ENCODE measurements around the gene F8A2.
"Not testable (repeated sequence)": the region's sequence is repeated elsewhere in the genome, so short reads cannot be mapped to it uniquely, and the experiment has no call there.

F8A2 gene

DNA sequence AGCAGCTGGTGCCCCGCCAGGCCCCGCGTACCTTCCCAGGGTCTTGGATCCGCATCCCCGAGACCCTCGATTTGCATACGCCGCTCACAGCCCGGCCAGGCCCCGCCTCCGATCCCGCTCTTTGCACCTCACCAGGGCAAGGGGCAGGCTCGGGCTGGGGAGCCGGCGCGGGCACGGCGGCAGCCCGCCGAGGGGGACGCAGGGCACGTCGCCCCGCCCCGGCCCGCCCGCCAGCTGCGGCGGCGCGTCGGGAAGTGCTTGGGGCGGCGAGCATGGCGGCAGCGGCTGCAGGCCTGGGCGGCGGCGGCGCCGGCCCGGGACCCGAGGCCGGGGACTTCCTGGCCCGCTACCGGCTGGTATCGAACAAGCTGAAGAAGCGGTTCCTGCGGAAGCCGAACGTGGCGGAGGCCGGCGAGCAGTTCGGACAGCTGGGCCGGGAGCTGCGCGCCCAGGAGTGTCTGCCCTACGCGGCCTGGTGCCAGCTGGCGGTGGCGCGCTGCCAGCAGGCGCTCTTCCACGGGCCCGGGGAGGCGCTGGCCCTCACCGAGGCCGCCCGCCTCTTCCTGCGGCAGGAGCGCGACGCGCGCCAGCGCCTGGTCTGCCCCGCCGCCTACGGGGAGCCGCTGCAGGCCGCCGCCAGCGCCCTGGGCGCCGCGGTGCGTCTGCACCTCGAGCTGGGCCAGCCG lies at the start of gene F8A2:
F8A2 (plus strand) TSS at position 253 of the 686 bp plus-strand sequence; CDS start at position 273, 20 bp downstream.
- not testable (repeated sequence) for H3K4me3 ChIP-seq (ENCODE audit: low read length in 2 of 2); H3K36me3 ChIP-seq (ENCODE audit: control insufficient read depth in 2 of 2, insufficient read depth in 2 of 2, low read length in 2 of 2); H3K4me1 ChIP-seq (ENCODE audit: control insufficient read depth, insufficient read depth, low read length); H3K27ac ChIP-seq (ENCODE audit: low read length); H3K9ac ChIP-seq (ENCODE audit: low read length in 2 of 2); H3K27me3 ChIP-seq (ENCODE audit: control insufficient read depth in 1 of 2, insufficient read depth in 2 of 2, low read length in 2 of 2); H3K9me3 ChIP-seq (ENCODE audit: control insufficient read depth in 2 of 2, low read length in 2 of 2)

- Histone ChIP-seq H3K4me3 (ENCODE audit: low read length in 2 of 2) (peak overlapping the region in 1 of 2 donors; percentile 52), H3K9me3 (ENCODE audit: control insufficient read depth in 2 of 2, low read length in 2 of 2) (no peaks in the 10 kb centered on the region), H3K36me3 (ENCODE audit: control insufficient read depth in 2 of 2, insufficient read depth in 2 of 2, low read length in 2 of 2) (no peaks in the 10 kb centered on the region), H3K27ac (ENCODE audit: low read length) (no peak overlapping the region), H3K4me1 (ENCODE audit: control insufficient read depth, insufficient read depth, low read length) (no peaks in the 10 kb centered on the region), H3K27me3 (ENCODE audit: control insufficient read depth in 1 of 2, insufficient read depth in 2 of 2, low read length in 2 of 2) (no peaks in the 10 kb centered on the region), H3K9ac (ENCODE audit: low read length in 2 of 2) (no peak overlapping the region)
Measured at GRCh38 chrX:155333544-155334100, 48.3 kb upstream of the F8A2 start.

- H3K9me3 ChIP-seq (ENCODE audit: control insufficient read depth in 2 of 2, low read length in 2 of 2), result no peaks in the 10 kb centered on the region
- no peaks in the 10 kb centered on the region for H3K27me3 ChIP-seq (ENCODE audit: control insufficient read depth in 1 of 2, insufficient read depth in 2 of 2, low read length in 2 of 2)
- no peak within 1 kb of the TSS for H3K9ac ChIP-seq (ENCODE audit: low read length in 2 of 2)
- H3K4me1 ChIP-seq (ENCODE audit: control insufficient read depth, insufficient read depth, low read length), result no peaks in the 10 kb centered on the region
- H3K36me3 ChIP-seq (ENCODE audit: control insufficient read depth in 2 of 2, insufficient read depth in 2 of 2, low read length in 2 of 2), result no peaks in the 10 kb centered on the region
- H3K27ac ChIP-seq (ENCODE audit: low read length), result no peak within 1 kb of the TSS
- H3K4me3 ChIP-seq (ENCODE audit: low read length in 2 of 2), result peak within 1 kb of the TSS in 1 of 2 donors; percentile 52
Measured at GRCh38 chrX:155334486-155335336, 47.2 kb upstream of the F8A2 start, which contains the start of gene CLIC2. Gene CLIC2 (minus strand): TSS chrX:155334614. CDS start chrX:155334427, 187 bp downstream.

GRCh38 chrX:155335337-155335712 lies 46.6 kb upstream of the F8A2 start:
- not testable (repeated sequence) for H3K4me3 ChIP-seq (ENCODE audit: low read length in 2 of 2); H3K36me3 ChIP-seq (ENCODE audit: control insufficient read depth in 2 of 2, insufficient read depth in 2 of 2, low read length in 2 of 2); H3K27ac ChIP-seq (ENCODE audit: low read length)

GRCh38 chrX:155345689-155346088 lies 36.2 kb upstream of the F8A2 start:
- H3K9ac ChIP-seq (ENCODE audit: low read length in 2 of 2); H3K4me1 ChIP-seq (ENCODE audit: control insufficient read depth, insufficient read depth, low read length); H3K36me3 ChIP-seq (ENCODE audit: control insufficient read depth in 2 of 2, insufficient read depth in 2 of 2, low read length in 2 of 2); H3K4me3 ChIP-seq (ENCODE audit: low read length in 2 of 2); H3K27ac ChIP-seq (ENCODE audit: low read length); H3K27me3 ChIP-seq (ENCODE audit: control insufficient read depth in 1 of 2, insufficient read depth in 2 of 2, low read length in 2 of 2); H3K9me3 ChIP-seq (ENCODE audit: control insufficient read depth in 2 of 2, low read length in 2 of 2): not testable (repeated sequence)

More at GRCh38 chrX:155335337-155335712, 46.6 kb upstream of the F8A2 start:
- not testable (repeated sequence) for H3K4me1 ChIP-seq (ENCODE audit: control insufficient read depth, insufficient read depth, low read length); H3K27me3 ChIP-seq (ENCODE audit: control insufficient read depth in 1 of 2, insufficient read depth in 2 of 2, low read length in 2 of 2); H3K9me3 ChIP-seq (ENCODE audit: control insufficient read depth in 2 of 2, low read length in 2 of 2); H3K9ac ChIP-seq (ENCODE audit: low read length in 2 of 2)

- not testable (repeated sequence) for H3K4me3 ChIP-seq (ENCODE audit: low read length in 2 of 2); H3K9ac ChIP-seq (ENCODE audit: low read length in 2 of 2); H3K9me3 ChIP-seq (ENCODE audit: control insufficient read depth in 2 of 2, low read length in 2 of 2); H3K36me3 ChIP-seq (ENCODE audit: control insufficient read depth in 2 of 2, insufficient read depth in 2 of 2, low read length in 2 of 2); H3K4me1 ChIP-seq (ENCODE audit: control insufficient read depth, insufficient read depth, low read length); H3K27ac ChIP-seq (ENCODE audit: low read length); H3K27me3 ChIP-seq (ENCODE audit: control insufficient read depth in 1 of 2, insufficient read depth in 2 of 2, low read length in 2 of 2)
Measured at GRCh38 chrX:155349448-155349847, 32.4 kb upstream of the F8A2 start.

DNA sequence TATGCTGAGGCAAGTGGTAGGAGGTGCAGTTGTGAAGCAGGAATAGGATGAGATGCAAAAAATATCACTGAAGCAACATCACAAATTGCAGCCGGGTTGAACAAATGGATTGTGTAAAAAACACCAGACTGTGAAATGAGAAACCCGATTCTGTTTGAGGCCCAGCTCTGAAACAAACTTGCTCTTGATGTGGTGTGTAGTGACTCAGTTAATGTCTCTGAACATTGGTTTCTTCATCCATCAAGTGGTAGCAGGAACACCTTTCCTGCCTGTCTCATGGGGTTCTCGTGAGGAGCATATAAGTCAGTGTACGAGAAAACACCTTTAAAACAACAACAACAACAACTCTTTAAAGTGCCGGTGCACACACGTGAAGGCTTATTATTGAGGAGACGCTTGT lies 18.2 kb upstream of the F8A2 start:
- H3K9ac ChIP-seq (ENCODE audit: low read length in 2 of 2); H3K27me3 ChIP-seq (ENCODE audit: control insufficient read depth in 1 of 2, insufficient read depth in 2 of 2, low read length in 2 of 2); H3K27ac ChIP-seq (ENCODE audit: low read length); H3K4me3 ChIP-seq (ENCODE audit: low read length in 2 of 2); H3K9me3 ChIP-seq (ENCODE audit: control insufficient read depth in 2 of 2, low read length in 2 of 2); H3K36me3 ChIP-seq (ENCODE audit: control insufficient read depth in 2 of 2, insufficient read depth in 2 of 2, low read length in 2 of 2); H3K4me1 ChIP-seq (ENCODE audit: control insufficient read depth, insufficient read depth, low read length): not testable (repeated sequence)

GRCh38 chrX:155373777-155374458 lies 8.0 kb upstream of the F8A2 start:
- not testable (repeated sequence) for H3K36me3 ChIP-seq (ENCODE audit: control insufficient read depth in 2 of 2, insufficient read depth in 2 of 2, low read length in 2 of 2); H3K4me3 ChIP-seq (ENCODE audit: low read length in 2 of 2); H3K9me3 ChIP-seq (ENCODE audit: control insufficient read depth in 2 of 2, low read length in 2 of 2); H3K4me1 ChIP-seq (ENCODE audit: control insufficient read depth, insufficient read depth, low read length); H3K27ac ChIP-seq (ENCODE audit: low read length); H3K9ac ChIP-seq (ENCODE audit: low read length in 2 of 2); H3K27me3 ChIP-seq (ENCODE audit: control insufficient read depth in 1 of 2, insufficient read depth in 2 of 2, low read length in 2 of 2)

DNA sequence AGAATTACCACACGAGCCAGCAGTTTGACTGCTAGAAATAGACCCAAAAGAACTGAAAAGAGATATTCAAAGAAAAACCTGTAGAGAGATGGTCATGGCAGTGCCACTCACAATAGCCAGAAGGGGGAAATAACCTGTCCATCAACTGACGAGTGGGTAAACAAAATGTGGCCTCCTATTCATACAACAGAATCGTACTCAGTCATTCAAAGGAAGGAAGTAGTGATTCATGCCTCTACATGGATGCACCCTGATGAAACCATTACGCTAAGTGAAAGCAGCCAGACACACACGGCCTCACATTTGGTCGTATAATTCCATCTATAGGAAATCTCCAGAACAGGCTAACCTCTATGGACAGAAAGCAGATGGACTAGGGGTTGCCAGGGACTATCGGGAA lies 2.1 kb upstream of the F8A2 start:
- not testable (repeated sequence) for H3K27me3 ChIP-seq (ENCODE audit: control insufficient read depth in 1 of 2, insufficient read depth in 2 of 2, low read length in 2 of 2); H3K27ac ChIP-seq (ENCODE audit: low read length); H3K9ac ChIP-seq (ENCODE audit: low read length in 2 of 2); H3K9me3 ChIP-seq (ENCODE audit: control insufficient read depth in 2 of 2, low read length in 2 of 2); H3K4me1 ChIP-seq (ENCODE audit: control insufficient read depth, insufficient read depth, low read length); H3K4me3 ChIP-seq (ENCODE audit: low read length in 2 of 2); H3K36me3 ChIP-seq (ENCODE audit: control insufficient read depth in 2 of 2, insufficient read depth in 2 of 2, low read length in 2 of 2)

DNA sequence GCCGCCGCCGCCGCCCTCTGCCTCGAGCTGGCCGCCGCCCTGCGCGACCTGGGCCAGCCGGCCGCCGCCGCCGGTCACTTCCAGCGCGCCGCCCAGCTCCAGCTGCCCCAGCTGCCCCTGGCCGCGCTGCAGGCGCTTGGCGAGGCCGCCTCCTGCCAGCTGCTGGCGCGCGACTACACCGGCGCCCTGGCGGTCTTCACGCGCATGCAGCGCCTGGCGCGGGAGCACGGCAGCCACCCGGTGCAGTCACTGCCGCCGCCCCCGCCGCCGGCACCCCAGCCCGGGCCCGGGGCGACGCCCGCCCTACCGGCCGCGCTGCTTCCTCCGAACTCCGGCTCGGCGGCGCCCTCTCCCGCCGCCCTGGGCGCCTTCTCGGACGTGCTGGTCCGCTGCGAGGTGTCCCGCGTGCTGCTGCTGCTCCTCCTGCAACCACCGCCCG lies 653 bp downstream of the F8A2 start:
- H3K4me3 ChIP-seq (ENCODE audit: low read length in 2 of 2); H3K36me3 ChIP-seq (ENCODE audit: control insufficient read depth in 2 of 2, insufficient read depth in 2 of 2, low read length in 2 of 2); H3K27ac ChIP-seq (ENCODE audit: low read length); H3K9me3 ChIP-seq (ENCODE audit: control insufficient read depth in 2 of 2, low read length in 2 of 2); H3K4me1 ChIP-seq (ENCODE audit: control insufficient read depth, insufficient read depth, low read length); H3K27me3 ChIP-seq (ENCODE audit: control insufficient read depth in 1 of 2, insufficient read depth in 2 of 2, low read length in 2 of 2); H3K9ac ChIP-seq (ENCODE audit: low read length in 2 of 2): not testable (repeated sequence)

Data from stomach smooth muscle (tissue), 2 donors.